GM21381 (cell line): ENCODE measurements around the gene ZNF683.
"Not testable (repeated sequence)": the region's sequence is repeated elsewhere in the genome, so short reads cannot be mapped to it uniquely, and the experiment has no call there.

ENCODE experiments used
- ATAC-seq: cut with Tn5 transposase; IDR thresholded peaks from one replicate; pipeline ENCODE4 v1.9.1; 2021; ENCODE audit warnings: mild to moderate bottlenecking, moderate library complexity; ENCODE audit not compliant: unreplicated experiment

Gene ZNF683

DNA sequence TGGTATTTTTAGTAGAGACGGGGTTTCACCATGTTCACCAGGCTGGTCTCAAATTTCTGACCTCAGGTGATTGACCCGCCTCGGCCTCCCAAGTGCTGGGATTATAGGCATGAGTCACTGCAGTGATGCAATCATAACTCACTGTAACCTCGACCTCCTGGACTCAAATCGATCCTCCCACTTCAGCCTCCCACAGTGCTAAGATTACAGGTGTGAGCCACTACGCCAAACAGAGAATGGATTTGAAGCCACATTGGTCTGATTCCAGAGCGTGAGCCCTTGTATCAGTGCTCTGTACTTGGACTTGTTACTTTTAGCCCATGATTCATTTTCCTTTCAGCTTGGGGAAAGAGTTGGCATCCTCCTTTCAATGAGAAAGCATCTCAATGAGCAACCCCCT, 14.9 kb upstream of the ZNF683 start:
- no peak for ATAC-seq

GRCh38 chr1:26385063-26385462, 12.5 kb upstream of the ZNF683 start:
- ATAC-seq: not testable (repeated sequence)

DNA sequence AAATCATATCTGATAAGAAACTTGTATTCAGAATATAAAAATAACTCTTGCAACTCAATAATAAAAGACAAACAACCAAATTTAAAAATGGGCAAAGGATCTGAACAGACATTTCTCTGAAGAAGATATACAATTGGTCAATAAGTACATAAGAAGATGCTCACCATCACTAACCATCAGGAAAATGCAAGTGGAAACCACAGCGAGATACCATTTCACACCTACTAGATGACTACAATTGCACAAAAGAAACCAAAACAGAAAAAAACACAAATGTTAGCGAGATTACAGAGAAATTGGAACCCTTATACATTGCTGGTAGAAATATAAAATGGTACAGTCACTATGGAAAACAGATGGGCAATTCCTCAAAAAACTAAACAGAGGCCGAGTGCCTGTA, 11.5 kb upstream of the ZNF683 start:
- ATAC-seq: no peak

DNA sequence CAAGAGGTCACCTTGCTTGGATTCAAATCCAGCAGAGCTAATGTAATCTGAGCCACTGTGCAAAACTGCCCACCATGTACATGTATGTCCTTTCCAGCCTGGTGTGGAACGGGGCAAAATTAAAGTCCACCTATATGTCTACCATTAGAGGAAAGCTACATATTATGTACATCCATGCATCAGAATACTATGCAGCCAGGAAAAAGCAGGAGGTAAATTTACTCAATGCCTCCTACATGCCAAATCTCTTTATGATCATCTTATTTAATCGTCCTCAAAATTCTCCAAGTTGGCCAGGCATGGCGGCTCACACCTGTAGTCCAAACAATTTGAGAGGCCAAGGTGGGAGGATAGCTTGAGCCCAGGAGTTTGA, 6.3 kb upstream of the ZNF683 start:
- ATAC-seq: no peak

DNA sequence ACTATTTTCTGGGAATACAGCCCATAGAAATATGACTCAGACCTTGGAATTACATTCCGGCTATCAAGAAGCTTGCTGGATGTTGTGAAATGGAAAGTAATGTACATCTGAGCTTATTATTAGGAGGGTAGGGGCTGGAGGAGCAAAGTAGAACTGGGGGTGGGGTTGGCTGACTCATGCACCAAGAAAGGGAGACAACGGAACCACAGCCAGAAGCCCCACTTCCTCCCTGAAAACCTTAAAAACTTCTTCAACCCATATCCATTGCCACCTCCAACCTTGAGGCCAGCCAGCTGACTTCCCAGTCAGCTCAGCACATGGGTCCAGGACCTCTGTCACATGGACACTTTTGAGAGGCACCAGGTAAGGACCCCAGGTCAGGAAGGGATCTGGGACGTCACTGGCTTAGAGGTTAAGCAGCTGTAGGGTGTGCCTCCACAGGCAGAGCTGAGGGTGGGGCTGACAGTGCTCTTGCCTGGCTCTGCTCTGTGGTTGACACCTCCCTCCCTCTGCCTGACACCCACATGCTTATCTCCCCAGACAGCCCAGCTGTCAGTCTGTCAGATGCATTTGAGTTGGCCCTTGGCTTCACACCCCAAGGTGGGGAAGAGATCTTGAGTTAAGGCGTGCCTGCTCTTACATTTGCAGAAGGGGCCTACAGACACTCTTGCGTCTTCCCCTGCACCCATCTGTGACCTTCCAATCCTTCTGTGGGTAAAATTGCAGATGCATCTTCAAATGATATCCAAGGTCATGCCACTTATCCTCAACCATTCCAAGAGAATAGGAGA, 5.7 kb upstream of the ZNF683 start:
- peak; percentile 94 for ATAC-seq

GRCh38 chr1:26376050-26376449, 3.5 kb upstream of the ZNF683 start:
- ATAC-seq: no peak

DNA sequence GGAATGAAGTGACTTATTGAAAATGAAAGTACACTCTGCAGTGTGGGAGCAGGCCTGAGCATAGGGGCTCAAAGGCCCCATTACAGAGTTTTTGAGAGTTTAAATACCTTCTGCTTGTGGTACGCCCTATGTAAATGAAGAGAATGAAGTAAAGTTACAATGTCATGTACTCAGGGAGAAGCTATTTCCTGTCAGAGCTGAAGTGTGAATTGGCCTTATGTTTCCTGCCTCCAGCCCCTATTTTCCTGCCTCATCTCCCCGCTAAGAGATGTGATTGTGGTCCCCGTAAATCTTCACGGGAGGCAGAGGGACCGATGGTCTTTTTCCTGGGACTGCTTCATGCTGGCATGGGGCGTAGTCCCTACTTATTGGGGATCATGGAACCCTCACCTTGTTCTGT, 2.5 kb upstream of the ZNF683 start:
- no peak for ATAC-seq

- not testable (repeated sequence) for ATAC-seq
Observed at GRCh38 chr1:26374361-26374760, 1.8 kb upstream of the ZNF683 start.

GRCh38 chr1:26373789-26374188, 1.2 kb upstream of the ZNF683 start:
- ATAC-seq: no peak

- ATAC-seq: no peak
Observed at GRCh38 chr1:26373281-26373680, 731 bp upstream of the ZNF683 start.

- no peak for ATAC-seq
Observed at GRCh38 chr1:26372039-26372438, 511 bp downstream of the ZNF683 start.

DNA sequence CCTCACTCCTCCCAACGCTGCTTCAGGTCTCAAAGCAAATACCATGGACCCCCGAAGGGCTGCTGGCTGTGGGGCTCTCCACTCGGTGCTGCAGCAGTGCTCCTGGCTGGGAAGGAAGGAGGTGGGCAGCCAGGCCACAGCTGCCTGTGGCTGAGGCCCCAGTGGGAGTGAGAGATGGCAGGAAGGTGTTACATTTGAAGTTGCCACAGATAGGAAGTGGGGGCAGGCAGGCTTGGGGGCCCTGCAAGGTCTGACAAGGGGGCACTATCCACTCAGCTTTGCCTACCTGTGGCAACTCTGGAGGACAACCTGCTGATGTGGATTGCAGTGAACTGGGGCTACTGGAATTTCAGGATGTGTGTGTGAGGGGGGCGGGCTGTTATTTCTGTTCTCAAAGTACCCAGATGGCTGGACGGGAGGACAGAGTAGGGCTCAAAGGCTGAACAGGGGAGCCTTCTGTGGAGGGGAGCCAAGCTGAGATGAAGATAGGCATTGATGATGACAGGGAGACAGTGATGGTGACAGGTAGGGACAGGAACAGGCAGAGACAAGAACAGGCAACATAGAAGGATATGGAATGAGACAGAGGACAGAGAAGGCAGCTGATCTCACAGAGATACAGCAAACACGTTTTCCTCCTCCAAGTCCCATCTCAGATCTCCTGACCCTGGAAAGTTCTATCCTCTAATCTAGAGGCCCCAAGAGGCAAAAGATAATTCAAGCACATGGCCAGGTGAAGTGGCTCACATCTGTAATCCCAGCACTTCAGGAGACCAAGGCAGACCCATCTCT, 1.8 kb downstream of the ZNF683 start:
- no peak for ATAC-seq

GRCh38 chr1:26368486-26368885, 4.1 kb downstream of the ZNF683 start:
- no peak for ATAC-seq

DNA sequence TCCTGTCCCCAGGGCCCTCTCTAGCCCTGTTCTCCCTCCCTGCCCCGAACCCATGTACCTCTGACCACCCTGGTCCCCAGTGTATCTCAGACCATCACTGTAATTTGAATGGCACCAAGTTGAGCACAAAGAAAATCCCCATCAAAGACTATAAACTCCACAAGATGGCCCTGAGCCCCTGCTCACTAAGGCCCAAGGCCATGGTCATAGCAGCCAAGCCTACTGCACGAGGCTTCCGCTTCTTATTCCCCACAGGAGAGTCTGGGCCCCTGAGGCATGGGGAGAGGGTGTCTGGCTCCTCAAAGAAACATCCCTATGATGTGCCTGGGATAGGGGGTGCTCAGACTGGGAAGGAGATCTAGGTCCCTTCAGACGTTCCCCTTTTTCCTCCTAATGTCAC, 4.5 kb downstream of the ZNF683 start:
- ATAC-seq: no peak

DNA sequence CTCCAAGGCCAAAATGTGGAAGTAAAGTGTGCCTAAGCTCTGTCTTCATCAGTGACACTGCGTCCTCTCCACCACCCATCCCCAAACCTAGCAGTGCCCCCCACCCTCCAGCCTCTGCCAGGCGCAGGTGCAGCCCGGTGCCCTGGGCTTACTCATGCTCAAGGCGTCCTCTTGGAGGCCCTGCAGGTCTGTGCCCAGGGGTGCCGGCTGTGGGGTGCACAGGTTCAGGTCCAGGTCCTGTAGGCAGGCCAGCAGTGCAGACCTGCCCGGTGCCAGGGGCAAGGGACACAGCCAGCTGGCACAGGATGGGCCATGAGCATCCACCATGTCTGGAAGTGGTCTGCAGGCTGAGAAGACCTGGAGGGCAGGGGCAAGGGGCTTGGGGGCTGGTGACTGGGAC, 5.1 kb downstream of the ZNF683 start:
- no peak for ATAC-seq

- no peak for ATAC-seq
Observed at GRCh38 chr1:26364956-26365355, 7.6 kb downstream of the ZNF683 start.

DNA sequence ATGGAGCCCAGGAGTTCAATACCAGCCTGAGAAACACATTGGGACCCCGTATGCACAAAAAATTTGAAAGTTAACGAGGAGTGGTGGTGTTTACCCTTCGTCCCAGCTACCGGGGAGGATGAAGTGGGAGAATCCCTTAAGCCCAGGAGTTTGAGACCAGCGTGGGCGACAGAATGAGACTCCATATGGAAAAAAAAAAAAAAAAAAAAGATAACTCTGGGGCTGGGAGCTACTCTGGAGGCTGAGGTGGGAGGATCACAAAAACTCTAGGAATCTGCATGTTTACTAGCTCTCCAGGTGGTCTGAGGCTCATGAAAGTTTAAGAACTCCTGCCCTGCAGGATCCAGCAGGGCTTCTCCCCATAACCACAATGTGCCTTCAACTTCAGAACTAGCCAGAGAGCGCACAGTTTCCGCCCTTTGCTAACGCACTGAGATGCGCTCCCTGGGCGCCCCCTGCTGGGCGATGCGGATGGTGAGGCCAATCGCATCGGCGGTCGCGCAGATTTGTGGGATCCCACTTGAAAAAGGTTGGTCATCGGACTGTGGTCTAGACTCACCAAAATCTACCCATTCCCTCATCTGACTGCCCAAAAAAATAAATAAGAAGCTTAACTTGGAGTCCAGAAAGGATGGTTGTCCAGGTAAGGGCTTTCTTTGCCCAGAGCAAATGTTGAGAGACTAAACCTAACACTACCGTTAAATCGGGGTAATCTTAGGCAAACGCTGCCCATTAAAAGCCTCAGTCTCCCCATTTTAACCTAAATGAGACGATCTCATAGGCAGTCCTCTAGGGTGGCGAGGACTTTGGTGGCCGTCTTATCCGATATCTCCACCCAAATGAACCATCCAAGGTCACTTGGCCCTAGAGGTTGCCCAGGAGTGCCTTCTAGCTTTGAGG, 8.8 kb downstream of the ZNF683 start:
- no peak for ATAC-seq

DNA sequence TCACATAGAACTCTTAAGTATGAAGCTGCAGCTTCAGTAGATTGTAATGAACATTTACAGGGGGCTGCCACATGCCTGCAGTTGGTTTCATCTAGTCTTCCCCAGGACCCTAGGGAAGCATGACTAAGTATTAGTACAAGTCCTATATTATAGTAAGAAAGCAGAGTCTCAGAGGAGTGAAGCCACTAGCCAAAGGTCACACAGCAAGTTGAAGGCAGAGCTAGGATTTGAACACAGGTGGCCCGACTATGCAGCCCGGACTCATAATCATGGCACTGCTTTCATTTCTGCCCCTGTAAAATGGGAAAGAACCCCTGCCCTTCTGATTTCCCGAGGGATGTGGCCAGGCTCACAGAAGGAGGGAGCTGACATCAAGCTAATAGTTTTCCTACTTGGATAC, 10.2 kb downstream of the ZNF683 start:
- ATAC-seq: no peak

DNA sequence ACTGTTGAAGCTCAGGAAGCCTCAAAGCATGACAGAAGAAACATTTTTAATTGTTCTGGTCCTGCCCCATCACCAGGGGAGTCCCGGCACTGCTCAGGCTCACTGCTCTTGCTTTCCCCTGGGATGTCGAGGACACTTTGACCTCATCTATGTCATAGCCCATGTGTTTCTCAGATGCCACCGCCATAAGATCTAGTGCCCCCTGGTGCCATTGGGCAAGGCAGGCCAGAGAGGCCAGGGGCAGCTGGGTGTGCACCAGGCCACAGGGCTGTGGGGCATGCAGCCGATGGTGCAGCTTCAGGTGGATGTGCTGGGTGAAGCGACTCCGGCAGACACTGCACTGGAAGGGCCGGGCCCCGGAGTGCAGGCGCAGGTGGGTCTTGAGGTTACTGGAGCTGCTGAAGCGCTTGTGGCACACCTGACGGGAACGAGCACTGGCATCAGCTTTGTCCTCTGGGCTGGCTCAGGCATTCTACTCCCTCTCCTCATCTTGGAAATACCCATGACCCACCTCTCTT, 10.9 kb downstream of the ZNF683 start:
- no peak for ATAC-seq

DNA sequence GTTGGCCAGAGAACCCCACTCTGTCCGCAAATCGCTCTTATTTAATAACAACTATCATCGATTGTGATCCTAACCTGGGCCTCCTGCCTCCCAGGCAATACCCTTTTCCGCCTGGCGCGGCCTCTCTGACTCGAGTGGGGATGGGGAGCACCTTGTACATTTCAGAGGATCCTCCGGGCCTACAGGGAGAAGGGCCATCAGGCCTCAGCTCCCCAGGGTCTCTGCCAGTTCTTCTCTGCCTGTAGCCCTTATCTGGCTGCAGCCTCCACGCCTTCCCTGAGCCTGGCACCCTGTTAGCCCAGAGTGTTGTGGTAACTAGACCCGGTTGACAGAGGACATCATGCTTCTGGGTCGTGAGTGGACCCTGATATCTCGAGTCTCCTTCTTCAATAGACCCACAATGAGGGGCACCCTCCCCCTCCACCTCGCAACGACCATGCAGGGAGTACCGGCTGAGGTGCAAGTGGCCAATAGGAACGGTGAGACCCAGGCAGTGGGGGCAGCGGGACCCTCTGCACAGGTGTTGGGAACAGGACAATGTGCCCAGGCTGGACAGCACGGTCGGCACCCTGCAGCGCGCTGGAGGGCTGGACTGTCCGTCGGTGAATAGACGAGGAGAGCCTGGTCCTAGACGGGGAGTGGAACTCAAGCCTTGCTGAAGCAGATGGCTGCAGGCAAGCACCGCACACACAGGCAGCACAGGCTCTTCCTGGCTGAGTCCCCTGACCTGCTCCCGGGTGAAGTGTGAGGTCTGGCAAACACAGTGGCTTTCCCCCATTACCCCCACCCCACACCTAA, 11.5 kb downstream of the ZNF683 start:
- ATAC-seq: no peak
